Retinal pigment epithelial cell (primary cell): ENCODE measurements around the gene BRICD5.
A peak's percentile ranks its signal among the peaks of the same experiment; 100 is the strongest.

Source experiments
- DNase-seq: peaks from one replicate; pipeline ENCODE4 v3.0.0-alpha.2; 2010; ENCODE audit warnings: low read depth
- H3K4me3 ChIP-seq: 2 replicates; pipeline ENCODE4 v1.5.1; 2011; ENCODE audit warnings: mild to moderate bottlenecking, low read length, control low read depth, moderate library complexity
- TF ChIP-seq, protein P1 (sequence below): conservative IDR thresholded peaks from 2 replicates; pipeline ENCODE4 v1.5.1; 2011; ENCODE audit warnings: low read depth, low read length, control low read depth, inconsistent platforms

BRICD5 gene

DNA sequence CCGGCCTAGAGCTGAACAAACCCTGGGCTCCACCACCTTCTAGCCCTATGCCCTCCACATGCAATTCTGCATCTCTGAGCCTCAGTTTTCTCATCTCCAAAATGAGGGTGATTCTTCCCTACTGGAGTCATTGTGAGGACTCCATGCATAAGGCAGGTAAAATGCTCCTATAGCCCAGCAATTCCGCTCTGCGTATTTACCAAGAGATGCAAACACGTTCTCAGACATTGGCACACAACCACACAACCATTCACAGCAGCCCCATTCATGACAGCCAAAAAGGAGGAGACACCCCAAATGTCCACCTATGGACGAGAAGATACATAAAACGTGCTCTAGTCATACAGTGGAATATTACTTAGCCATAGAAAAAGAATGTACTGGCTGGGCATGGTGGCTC, 10.3 kb downstream of the BRICD5 start:
- H3K4me3 ChIP-seq: no peak overlapping the region
- TF ChIP-seq, protein P1, sequence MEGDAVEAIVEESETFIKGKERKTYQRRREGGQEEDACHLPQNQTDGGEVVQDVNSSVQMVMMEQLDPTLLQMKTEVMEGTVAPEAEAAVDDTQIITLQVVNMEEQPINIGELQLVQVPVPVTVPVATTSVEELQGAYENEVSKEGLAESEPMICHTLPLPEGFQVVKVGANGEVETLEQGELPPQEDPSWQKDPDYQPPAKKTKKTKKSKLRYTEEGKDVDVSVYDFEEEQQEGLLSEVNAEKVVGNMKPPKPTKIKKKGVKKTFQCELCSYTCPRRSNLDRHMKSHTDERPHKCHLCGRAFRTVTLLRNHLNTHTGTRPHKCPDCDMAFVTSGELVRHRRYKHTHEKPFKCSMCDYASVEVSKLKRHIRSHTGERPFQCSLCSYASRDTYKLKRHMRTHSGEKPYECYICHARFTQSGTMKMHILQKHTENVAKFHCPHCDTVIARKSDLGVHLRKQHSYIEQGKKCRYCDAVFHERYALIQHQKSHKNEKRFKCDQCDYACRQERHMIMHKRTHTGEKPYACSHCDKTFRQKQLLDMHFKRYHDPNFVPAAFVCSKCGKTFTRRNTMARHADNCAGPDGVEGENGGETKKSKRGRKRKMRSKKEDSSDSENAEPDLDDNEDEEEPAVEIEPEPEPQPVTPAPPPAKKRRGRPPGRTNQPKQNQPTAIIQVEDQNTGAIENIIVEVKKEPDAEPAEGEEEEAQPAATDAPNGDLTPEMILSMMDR: no peak
- DNase-seq: no peak

DNA sequence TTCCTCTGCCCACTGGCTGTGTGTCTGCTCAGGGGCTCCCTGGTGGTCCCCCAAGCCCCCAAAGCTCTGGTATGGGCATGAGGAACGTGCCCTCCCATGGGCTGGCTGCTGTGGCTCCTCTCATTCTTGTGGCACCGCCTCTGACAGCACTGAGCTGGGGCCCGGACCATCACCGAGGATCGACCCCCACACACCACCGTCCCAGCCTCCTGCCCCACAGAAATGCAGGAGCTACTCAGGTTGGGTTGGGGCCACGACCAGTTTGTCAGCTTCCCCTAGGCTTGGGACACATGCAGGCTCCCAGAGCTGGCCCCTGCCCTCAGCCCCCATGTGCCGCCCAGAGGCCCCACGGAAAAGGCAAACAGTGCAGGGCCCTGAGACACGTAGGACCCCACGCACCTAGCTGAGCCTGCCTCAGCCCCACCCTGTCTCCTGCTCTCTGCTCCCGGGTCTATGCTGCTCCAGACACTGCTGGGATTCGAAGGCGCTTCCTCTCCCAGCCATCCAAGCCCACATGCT, 11.0 kb downstream of the BRICD5 start:
- no peak for DNase-seq
- H3K4me3 ChIP-seq: no peak overlapping the region
- TF ChIP-seq, protein P1: no peak

DNA sequence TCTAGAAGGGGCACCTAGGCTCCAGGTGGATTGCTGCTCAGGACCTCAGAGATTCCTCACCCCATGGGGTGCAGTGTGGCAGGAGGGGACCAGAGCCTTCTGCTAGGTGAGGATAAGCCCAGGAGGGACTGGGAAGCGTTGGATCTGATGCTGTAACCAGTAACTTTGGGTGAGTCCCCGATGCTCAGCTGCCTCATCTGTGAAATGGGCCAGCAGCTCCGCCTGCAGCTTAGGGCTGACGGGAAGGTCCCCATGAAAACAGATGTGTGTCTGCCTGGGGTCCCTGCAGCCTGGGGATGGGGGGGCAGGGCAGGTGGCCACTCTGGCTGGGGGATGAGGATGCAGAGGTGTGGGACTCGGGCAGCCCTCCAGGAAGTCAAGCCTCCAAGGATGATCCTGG, 11.6 kb downstream of the BRICD5 start:
- H3K4me3 ChIP-seq: no peak overlapping the region
- no peak for DNase-seq
- TF ChIP-seq, protein P1: no peak

DNA sequence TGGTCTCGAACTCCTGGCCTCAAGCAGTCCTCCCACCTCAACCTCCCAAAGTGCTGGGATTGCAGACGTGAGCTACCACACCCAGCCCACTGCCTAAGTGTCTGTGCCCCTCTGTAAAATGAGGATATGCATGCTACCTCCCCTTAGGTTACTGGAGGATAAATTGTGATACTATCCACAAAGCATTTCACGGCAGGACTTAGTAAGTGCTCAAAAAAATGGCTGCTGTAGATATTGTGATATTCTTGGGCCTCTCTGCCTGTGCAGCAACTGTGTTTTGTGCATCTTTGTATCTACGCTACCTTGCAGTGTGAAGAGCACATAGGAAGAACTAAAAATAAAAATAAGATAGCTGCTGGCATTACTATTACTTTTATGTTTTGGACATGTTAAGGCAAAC, 12.4 kb downstream of the BRICD5 start:
- no peak for DNase-seq
- TF ChIP-seq, protein P1: no peak
- no peak overlapping the region for H3K4me3 ChIP-seq

DNA sequence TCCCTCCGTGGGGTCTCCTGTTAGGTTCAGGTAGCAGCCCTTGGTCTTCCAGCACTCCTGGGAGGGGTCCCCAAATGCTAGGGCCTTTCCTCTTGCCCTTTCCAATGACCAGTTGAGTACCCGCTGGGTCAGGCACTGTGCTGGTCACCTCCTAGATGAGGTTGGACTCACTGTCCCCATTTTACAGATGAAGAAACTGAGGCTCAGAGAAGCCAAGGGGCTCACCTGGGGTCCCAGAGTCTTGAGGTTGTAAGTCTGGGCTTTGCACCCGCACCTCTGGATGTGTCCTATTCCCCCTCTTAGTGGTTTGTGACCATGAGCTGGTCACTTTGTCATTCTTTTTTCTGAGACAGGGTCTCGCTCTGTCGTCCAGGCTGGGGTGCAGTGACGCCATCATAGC, 12.9 kb downstream of the BRICD5 start:
- no peak overlapping the region for H3K4me3 ChIP-seq
- DNase-seq: no peak
- TF ChIP-seq, protein P1: no peak

DNA sequence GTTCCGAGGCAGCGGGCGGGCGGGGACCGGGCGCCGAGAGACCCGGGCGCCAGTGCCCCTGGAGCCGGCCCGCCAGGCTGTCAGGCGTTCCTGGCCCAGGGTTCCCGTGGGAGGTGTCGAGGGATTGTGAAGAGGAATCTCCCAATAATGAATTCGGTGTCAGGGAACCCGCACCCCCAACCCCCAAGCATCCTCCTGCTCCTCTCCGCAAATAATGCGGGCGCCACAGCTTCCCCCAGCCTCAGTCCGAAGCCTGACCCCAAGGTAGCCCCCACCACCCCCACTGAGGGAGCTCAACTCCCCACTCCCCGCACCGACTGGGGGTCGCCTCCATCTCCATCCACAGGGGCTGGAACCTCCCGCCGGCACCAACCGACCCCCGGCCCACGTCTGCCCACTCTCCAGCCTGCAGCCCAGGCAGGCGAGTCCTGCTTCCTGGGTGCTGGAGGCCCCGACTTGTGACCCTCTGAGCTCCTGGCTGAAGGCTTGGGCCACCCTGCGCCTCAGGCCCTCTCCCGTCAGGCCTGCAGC, 13.6 kb downstream of the BRICD5 start:
- TF ChIP-seq, protein P1: no peak
- no peak for DNase-seq
- no peak overlapping the region for H3K4me3 ChIP-seq

DNA sequence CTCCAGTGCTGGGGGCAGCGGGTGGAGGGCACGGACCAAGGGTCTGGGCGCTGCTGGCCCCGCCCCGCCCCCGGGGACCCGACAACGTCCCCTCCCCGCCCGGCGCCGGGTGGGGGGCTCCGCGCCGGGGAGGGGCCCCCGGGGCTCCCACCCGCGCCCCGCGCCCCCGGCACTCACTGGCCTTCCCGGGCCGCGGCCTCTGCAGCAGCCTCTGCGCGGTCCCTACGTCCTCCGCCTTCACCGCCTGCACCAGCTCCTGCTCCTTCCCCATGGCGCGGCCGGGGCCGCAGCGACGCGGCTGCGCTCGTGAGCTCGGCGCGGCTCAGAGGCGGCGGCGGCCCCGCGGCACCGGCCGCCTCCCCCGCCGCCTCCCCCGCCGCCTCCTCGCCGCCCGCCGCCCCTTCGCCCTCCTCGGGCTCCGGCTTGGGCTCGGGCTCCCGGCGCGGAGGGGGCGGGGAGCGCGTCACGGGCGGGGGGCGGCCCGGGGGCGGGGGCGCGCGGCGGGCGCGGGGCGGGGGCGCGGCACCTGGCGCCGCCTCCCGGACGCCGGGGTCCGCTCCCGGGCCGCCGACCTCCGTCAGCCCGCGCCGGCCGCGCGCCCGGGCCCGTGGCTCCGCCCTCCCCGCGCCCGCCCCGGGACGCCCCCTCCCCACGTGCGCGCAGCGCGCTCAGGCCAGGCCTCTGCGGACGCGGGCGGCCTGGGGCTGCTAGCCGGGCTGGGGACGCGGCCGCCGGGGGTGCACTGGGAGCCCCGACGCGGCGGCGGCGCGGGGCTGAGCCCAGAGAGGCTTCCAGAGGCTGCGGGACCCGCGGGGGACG, 14.3 kb downstream of the BRICD5 start, which contains the start of gene CASKIN1:
CASKIN1 (minus strand) TSS at position 444 of the 819 bp plus-strand sequence; CDS start at position 271, 173 bp downstream.
- no peak for DNase-seq
- TF ChIP-seq, protein P1: no peak
- peak within 1 kb of the TSS; percentile 22 for H3K4me3 ChIP-seq
